SK-N-MC (cell line): ENCODE results near the gene GALNT14.

Experiments used
- DNase-seq: peaks from one replicate; pipeline ENCODE4 v3.0.0-alpha.2; 2011; ENCODE audit warnings: low read depth, low spot score
- H3K27ac ChIP-seq: fragments of 200-600 bp; sonication (generic); 2 replicates; pipeline ENCODE4 v1.5.1; 2016; ENCODE audit warnings: mixed run types
- H3K36me3 ChIP-seq: fragments of 200-600 bp; sonication (generic); 2 replicates; pipeline ENCODE4 v1.6.1; 2017; ENCODE audit warnings: antibody characterized with exemption, low read length, mixed read lengths; ENCODE audit not compliant: insufficient read depth
- H3K4me3 ChIP-seq: fragments of 200-600 bp; sonication (generic); 2 replicates; pipeline ENCODE4 v1.5.1; 2016
- H3K9ac ChIP-seq: fragments of 200-600 bp; sonication (generic); 2 replicates; pipeline ENCODE4 v1.8.0; 2017; ENCODE audit warnings: mixed run types, mixed read lengths; ENCODE audit not compliant: insufficient read length
- H3K9me3 ChIP-seq: fragments of 200-600 bp; sonication (generic); 2 replicates; pipeline ENCODE4 v1.6.1; 2017; ENCODE audit warnings: low read depth, mild to moderate bottlenecking, antibody characterized with exemption, low read length, moderate library complexity, mixed read lengths
- EZH2 ChIP-seq: fragments of 200-600 bp; sonication (generic); IDR thresholded peaks from one replicate; pipeline ENCODE4 v1.6.1; 2017; ENCODE audit warnings: antibody characterized with exemption
- FOXP2 ChIP-seq: optimal IDR thresholded peaks from 2 replicates; pipeline ENCODE3; 2011; ENCODE audit warnings: mild to moderate bottlenecking, moderate library complexity; ENCODE audit not compliant: insufficient read depth; ENCODE audit errors: extremely low read length, control extremely low read depth
- POLR2AphosphoS5 ChIP-seq: IDR thresholded peaks from 2 replicates; pipeline ENCODE4 v1.6.1; 2012; ENCODE audit warnings: mild to moderate bottlenecking, low read depth, low read length, borderline replicate concordance

GALNT14 gene

DNA sequence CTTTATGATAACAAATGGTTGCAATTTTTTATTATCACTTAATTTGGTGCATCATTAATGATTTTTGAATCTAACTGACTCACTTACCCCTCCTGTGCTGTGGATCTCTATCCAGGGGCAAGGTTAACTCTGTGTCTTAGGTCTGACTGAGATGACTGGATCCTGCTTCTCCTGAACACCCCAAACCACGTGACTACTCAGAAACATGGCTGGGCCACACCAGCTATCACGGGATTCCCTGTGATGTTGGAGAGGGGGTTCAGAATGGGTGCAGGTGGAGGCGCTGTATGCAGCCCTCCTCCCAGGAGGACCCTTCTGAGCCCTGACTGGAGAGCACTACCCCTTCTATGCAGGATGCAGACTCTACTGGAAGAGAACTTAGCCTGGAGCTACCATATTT, 178.6 kb downstream of the GALNT14 start:
- Histone ChIP-seq H3K4me3 (no peak overlapping the region), H3K36me3 (no peaks in the 10 kb centered on the region), H3K9ac (no peak overlapping the region), H3K9me3 (no peaks in the 10 kb centered on the region), H3K27ac (no peak overlapping the region)
- no peak for DNase-seq
- TF ChIP-seq POLR2AphosphoS5, result no peak
- no peak for TF ChIP-seq EZH2
- TF ChIP-seq FOXP2, result no peak

DNA sequence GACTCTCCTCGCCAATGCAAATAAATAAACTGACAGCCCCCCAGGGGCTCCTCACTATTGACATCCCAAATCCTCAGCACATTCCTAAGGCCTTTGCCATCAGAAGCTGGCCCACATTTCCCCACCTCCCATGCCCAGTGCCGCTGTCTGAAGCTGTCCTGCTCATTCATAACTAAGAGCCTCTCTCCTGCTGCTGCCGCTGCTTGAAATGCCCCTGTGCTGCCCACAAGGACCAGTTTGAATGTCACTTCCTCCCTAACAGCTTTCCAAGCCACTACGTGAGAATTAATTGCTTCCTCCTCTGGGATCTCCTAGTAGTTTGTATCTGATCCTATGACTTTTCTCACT, 179.3 kb downstream of the GALNT14 start:
- no peak for DNase-seq
- Histone ChIP-seq H3K36me3 (no peaks in the 10 kb centered on the region), H3K27ac (no peak overlapping the region), H3K9me3 (no peaks in the 10 kb centered on the region), H3K4me3 (no peak overlapping the region), H3K9ac (no peak overlapping the region)
- TF ChIP-seq EZH2, result no peak
- TF ChIP-seq POLR2AphosphoS5, result no peak
- no peak for TF ChIP-seq FOXP2

DNA sequence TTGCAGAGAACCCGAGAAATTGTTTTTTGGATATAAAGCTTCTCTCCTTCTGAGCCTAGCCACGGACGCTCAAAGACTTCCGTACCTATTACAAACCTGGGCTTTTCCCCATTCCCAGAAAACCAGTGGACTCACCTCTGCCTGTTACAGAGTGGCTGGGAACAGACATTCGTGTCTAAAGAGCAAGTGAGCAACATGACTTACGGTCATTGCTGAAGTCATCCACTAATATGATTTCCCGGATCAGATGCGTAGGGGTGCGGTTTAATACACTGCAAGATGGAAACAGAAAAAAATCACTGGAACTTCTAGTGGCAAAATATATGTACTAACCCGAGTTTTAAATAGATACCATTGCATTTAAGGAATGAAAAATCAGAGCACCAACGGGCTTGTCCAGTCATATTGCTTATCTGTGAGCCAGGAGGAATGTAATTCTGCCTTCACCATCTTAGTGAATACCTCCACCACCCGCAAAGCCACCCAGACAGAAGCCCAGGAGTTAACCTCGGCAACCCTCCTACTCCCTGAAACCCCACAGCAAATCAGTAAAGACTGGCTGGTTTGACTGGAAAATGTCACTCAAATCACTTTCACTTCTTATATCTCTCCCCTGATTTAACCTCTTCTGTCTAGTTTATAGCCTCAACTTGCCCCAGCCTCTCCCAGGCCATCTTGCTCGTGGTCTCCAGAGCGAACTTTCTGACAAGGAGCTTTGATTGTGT, 179.9 kb downstream of the GALNT14 start:
- TF ChIP-seq POLR2AphosphoS5 (no peak), FOXP2 (no peak), EZH2 (no peak)
- Histone ChIP-seq H3K9ac (no peak overlapping the region), H3K27ac (no peak overlapping the region), H3K36me3 (no peaks in the 10 kb centered on the region), H3K4me3 (no peak overlapping the region), H3K9me3 (no peaks in the 10 kb centered on the region)
- no peak for DNase-seq

DNA sequence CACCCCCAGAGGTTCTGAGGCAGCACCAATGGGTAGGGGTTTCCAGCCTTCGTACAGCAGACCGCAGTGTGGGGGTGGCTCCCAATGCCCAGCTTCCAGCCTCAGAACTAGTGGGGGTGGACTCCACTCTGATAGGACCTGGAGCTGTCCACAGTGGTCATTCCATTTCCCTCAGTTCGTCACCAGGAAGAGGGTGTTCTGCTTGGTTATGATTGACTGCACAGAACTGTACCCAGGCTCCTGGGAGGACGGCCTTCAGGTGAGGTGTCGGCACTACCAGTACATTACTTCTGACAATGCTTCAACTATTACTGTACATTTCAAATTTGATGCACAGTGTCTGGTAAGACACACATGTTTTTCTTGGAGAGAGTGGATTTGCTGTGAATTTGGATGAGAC, 180.6 kb downstream of the GALNT14 start:
- TF ChIP-seq FOXP2 (no peak), POLR2AphosphoS5 (no peak), EZH2 (no peak)
- no peak for DNase-seq
- Histone ChIP-seq H3K9ac (no peak overlapping the region), H3K9me3 (no peaks in the 10 kb centered on the region), H3K4me3 (no peak overlapping the region), H3K27ac (no peak overlapping the region), H3K36me3 (no peaks in the 10 kb centered on the region)

DNA sequence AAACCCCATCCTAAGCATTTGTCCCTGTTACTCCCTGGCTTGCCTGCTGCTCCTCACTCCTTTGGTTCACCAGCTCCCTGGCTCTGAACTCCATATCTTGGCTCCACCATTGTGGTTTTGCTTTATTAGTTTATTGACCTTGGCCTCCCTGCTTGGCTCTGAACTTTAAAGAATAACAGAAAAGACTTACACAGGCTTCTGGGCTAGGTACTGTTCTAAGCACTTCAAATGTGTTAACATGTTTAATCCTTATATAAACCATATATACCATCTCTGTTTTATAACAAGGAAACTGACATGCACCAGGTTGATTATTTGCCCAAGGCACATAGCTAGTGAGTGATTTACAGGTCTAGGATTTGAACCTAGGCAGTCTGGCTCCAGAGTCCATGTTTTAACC, 181.2 kb downstream of the GALNT14 start:
- Histone ChIP-seq H3K9me3 (no peaks in the 10 kb centered on the region), H3K9ac (no peak overlapping the region), H3K4me3 (no peak overlapping the region), H3K27ac (no peak overlapping the region), H3K36me3 (no peaks in the 10 kb centered on the region)
- TF ChIP-seq FOXP2 (no peak), POLR2AphosphoS5 (no peak), EZH2 (no peak)
- DNase-seq, result no peak

DNA sequence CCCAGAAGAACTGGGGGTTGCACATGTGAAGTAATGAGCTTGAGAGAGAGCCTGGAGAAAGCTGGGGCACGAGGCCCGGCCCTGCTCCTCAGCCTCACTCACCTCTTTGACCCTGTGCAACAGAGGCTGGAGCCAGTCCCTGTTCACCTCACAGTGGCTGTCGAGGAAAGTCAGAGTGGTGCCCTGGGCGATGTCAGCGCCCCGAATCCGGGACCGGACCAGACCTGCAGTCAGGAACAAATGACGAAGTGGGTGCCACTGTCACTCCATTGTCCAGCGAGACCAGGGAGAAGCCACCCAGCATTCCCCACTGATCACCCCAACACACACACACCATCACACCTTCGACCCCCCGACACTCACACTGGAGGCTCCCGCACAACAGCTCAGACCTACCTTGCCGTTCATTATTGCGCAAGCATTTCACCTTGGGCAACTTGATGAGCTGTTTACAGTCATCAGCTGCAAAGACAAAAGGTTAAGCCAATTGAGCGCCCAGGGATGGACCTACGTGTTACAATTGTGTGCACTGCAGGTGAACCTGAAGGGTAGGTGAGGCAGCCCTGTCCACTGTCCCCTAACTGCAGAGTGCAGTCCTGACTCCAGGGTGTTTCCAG, 182.6 kb downstream of the GALNT14 start:
- no peak overlapping the region for H3K9ac ChIP-seq
- H3K36me3 ChIP-seq, result no peaks in the 10 kb centered on the region
- DNase-seq, result no peak
- no peak overlapping the region for H3K4me3 ChIP-seq
- H3K9me3 ChIP-seq, result no peaks in the 10 kb centered on the region
- TF ChIP-seq POLR2AphosphoS5, result no peak
- TF ChIP-seq FOXP2, result no peak
- no peak for TF ChIP-seq EZH2
- H3K27ac ChIP-seq, result no peak overlapping the region

DNA sequence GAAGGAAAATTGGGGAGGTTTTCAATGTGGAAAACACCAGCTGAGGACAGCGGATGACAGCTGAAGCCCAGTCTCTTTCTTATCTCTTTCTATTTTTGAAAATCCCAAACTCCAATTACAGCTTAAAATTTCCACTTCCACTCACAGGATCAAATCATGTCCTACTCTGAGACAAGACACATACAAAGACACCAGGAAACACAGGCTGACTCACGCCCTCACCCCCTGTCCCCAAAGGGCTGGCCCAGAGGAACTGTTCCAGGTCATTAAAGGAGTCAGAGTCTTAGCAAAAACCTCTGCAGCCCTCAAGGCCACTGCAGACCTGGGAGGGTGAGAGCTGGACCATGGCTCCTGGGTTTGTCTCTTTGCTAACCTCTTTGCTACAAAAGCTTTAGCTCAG, 187.9 kb downstream of the GALNT14 start:
- no peak overlapping the region for H3K27ac ChIP-seq
- H3K36me3 ChIP-seq, result no peaks in the 10 kb centered on the region
- no peak for DNase-seq
- H3K9me3 ChIP-seq, result no peaks in the 10 kb centered on the region
- H3K9ac ChIP-seq, result no peak overlapping the region
- H3K4me3 ChIP-seq, result no peak overlapping the region
- TF ChIP-seq EZH2 (no peak), POLR2AphosphoS5 (no peak), FOXP2 (no peak)

DNA sequence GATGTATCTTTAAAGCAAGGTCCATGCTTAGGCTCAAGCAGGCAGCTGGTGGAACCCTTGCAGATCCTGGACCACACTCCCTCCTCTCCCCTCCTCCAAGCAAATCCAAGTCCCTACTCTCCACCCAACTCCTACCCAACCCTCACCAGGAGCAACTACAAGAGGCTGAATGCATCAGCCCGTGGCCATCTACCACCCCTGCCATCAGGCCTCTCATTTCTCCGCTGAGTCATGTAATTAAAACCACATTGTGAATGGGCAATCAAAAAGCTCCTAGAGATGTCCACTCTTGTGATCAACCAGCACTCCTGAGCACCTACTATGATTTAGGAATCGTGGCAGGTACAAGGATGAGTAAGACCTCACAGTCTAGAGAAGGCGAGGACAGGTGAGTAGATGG, 188.8 kb downstream of the GALNT14 start:
- no peak overlapping the region for H3K27ac ChIP-seq
- no peaks in the 10 kb centered on the region for H3K9me3 ChIP-seq
- no peak overlapping the region for H3K9ac ChIP-seq
- no peak for DNase-seq
- H3K4me3 ChIP-seq, result no peak overlapping the region
- H3K36me3 ChIP-seq, result no peaks in the 10 kb centered on the region
- no peak for TF ChIP-seq EZH2
- TF ChIP-seq POLR2AphosphoS5, result no peak
- no peak for TF ChIP-seq FOXP2

DNA sequence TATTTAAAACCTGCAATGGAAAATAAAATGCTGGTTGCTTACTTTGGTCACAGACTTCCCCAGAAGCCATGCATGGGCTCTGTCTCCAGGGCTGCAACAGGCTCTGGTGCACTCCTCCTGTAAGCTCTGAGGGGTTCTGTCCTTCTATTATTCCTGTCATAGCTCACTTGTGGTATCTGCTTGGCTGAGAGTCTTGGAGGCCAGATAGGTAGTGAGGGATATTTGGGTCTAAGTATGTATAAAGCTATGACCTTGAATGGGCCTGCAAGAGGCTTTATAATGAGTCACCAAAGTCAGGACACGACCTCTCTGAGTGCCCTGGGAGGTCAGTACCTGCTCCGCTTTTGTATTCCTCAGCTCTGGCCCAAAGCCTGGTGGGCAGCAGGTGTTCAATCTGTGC, 189.4 kb downstream of the GALNT14 start:
- DNase-seq, result no peak
- H3K9me3 ChIP-seq, result no peaks in the 10 kb centered on the region
- H3K36me3 ChIP-seq, result no peaks in the 10 kb centered on the region
- no peak overlapping the region for H3K27ac ChIP-seq
- TF ChIP-seq EZH2 (no peak), FOXP2 (no peak), POLR2AphosphoS5 (no peak)
- H3K9ac ChIP-seq, result no peak overlapping the region
- H3K4me3 ChIP-seq, result no peak overlapping the region

DNA sequence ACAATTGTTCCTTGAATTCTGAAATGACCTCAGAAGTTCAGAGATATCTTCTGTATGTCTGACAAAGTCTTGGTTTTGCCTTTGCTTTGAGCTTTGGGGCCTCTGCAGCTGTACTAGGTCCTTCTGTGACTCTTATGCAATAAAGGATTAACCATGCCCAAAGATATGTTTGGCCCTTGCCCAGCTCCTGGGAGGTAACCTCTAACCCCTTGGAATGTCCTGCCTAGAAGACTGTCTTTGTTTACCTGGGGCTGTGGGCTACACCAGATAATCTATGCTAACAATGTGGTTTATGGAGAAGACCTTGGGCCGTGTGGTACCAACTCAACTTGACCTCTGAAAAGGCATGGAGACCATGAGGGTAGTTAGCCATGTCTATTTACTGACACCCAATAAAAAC, 190.1 kb downstream of the GALNT14 start:
- DNase-seq, result no peak
- Histone ChIP-seq H3K9me3 (no peaks in the 10 kb centered on the region), H3K27ac (no peak overlapping the region), H3K9ac (no peak overlapping the region), H3K4me3 (no peak overlapping the region), H3K36me3 (no peaks in the 10 kb centered on the region)
- TF ChIP-seq EZH2, result no peak
- no peak for TF ChIP-seq POLR2AphosphoS5
- no peak for TF ChIP-seq FOXP2
